ENCODE results near the gene TAX1BP3. TPM values are rescaled to one million over a fixed set of nuclear protein-coding genes. Genes with fewer than 3 reads are reported as not detected.
A peak's percentile ranks its signal among the peaks of the same experiment; 100 is the strongest.

TAX1BP3 gene
- total and polyA plus RNA-seq, 12 donors: 134 to 206 (median 168) TPM

- peaks cover 30 to 70% (median 53%) of the 10 kb centered on the region in 9 donors for H3K4me1 ChIP-seq
- ATAC-seq: no peak
- H3K4me3 ChIP-seq: no peak overlapping the region
- no peak for TF ChIP-seq CTCF (IDR thresholded peaks at IDR 0.05)
- WGBS, 2 donors: 85 to 87% methylated on average over 33 of the region's 33 CpGs
- no peaks in the 10 kb centered on the region for H3K27me3 ChIP-seq
- intact Hi-C loops (cut with DNase I): loop anchor here in 1 of 10 donors (10.0 kb wide), 1 partner anchor 129 kb away; no protein-coding TSS in a partner anchor
- H3K27ac ChIP-seq: no peak overlapping the region
- peaks cover 0 to 57% (median 33%) of the 10 kb centered on the region in 9 donors for H3K36me3 ChIP-seq
- no peaks in the 10 kb centered on the region for H3K9me3 ChIP-seq
- no peak for DNase-seq
Measured at GRCh38 chr17:3663102-3664011, 5.0 kb downstream of the TAX1BP3 start.

- DNase-seq: peak in 1 of 2 donors; percentile 51
- WGBS, 2 donors: 69 to 71% methylated on average over 23 of the region's 23 CpGs
- peak; percentile 8 to 53 (median 29) for ATAC-seq
- Histone ChIP-seq H3K4me1 (peaks cover 21 to 48% (median 36%) of the 10 kb centered on the region in 9 donors), H3K36me3 (peaks cover 0 to 67% (median 33%) of the 10 kb centered on the region in 9 donors), H3K4me3 (no peak overlapping the region), H3K9me3 (no peaks in the 10 kb centered on the region), H3K27ac (peak overlapping the region; percentile 78 to 88 (median 82)), H3K27me3 (no peaks in the 10 kb centered on the region)
- TF ChIP-seq CTCF (IDR thresholded peaks at IDR 0.05): no peak
- intact Hi-C loops (cut with DNase I): loop anchor here in 1 of 10 donors (10.0 kb wide), 1 partner anchor 126 kb away; no protein-coding TSS in a partner anchor
Measured at GRCh38 chr17:3660311-3660891, 8.0 kb downstream of the TAX1BP3 start.

GRCh38 chr17:3659541-3660111 lies 8.8 kb downstream of the TAX1BP3 start:
- DNase-seq (peak; percentile 56 to 77), ATAC-seq (peak; percentile 44 to 76 (median 58))
- Histone ChIP-seq H3K4me3 (no peak overlapping the region), H3K27ac (peak overlapping the region; percentile 78 to 88 (median 82)), H3K36me3 (peaks cover 0 to 67% (median 29%) of the 10 kb centered on the region in 9 donors), H3K4me1 (peaks cover 21 to 40% (median 30%) of the 10 kb centered on the region in 9 donors), H3K9me3 (no peaks in the 10 kb centered on the region), H3K27me3 (no peaks in the 10 kb centered on the region)
- 46 to 47% methylated on average over 22 of the region's 22 CpGs for WGBS, 2 donors
- TF ChIP-seq CTCF (IDR thresholded peaks at IDR 0.05): peak in 2 of 9 donors; percentile 10 to 24
- intact Hi-C loops (cut with DNase I): loop anchor here in 1 of 10 donors (10.0 kb wide), 1 partner anchor 125 kb away; no protein-coding TSS in a partner anchor
